BLaER1 (cell line): ENCODE measurements around the gene UMAD1.
A peak's percentile ranks its signal among the peaks of the same experiment; 100 is the strongest.

Experiments
- H3K27ac ChIP-seq: shearing (Covaris generic); formaldehyde crosslinking; 2 replicates; pipeline ENCODE4 v1.8.1; 2022
- H3K27me3 ChIP-seq: shearing (Covaris generic); formaldehyde crosslinking; 2 replicates; pipeline ENCODE4 v1.8.1; 2022
- H3K36me3 ChIP-seq: shearing (Covaris generic); formaldehyde crosslinking; 2 replicates; pipeline ENCODE4 v1.8.1; 2022
- H3K4me1 ChIP-seq: shearing (Covaris generic); formaldehyde crosslinking; 2 replicates; pipeline ENCODE4 v1.8.1; 2022
- H3K4me2 ChIP-seq: shearing (Covaris generic); formaldehyde crosslinking; 2 replicates; pipeline ENCODE4 v1.8.1; 2022
- H3K4me3 ChIP-seq: shearing (Covaris generic); formaldehyde crosslinking; 2 replicates; pipeline ENCODE4 v1.8.1; 2022
- H3K9ac ChIP-seq: shearing (Covaris generic); formaldehyde crosslinking; 2 replicates; pipeline ENCODE4 v1.8.1; 2022
- H3K9me3 ChIP-seq: shearing (Covaris generic); formaldehyde crosslinking; 2 replicates; pipeline ENCODE4 v1.8.1; 2022
- H4K20me1 ChIP-seq: shearing (Covaris generic); formaldehyde crosslinking; 2 replicates; pipeline ENCODE4 v1.8.1; 2022
- Cebpa-rat ChIP-seq: shearing (Covaris generic); IDR thresholded peaks from 2 replicates; pipeline ENCODE4 v1.8.1; 2022

UMAD1 gene

GRCh38 chr7:7640221-7641128, at the start of gene UMAD1:
UMAD1 (plus strand) TSS chr7:7640752; CDS start chr7:7673372, 32,620 bp downstream.
- peak within 1 kb of the TSS; percentile 86 for H3K9ac ChIP-seq
- peak within 1 kb of the TSS; percentile 90 for H3K4me3 ChIP-seq
- H3K4me2 ChIP-seq, result peak within 1 kb of the TSS; percentile 96
- TF ChIP-seq Cebpa-rat, result no peak
- H3K9me3 ChIP-seq, result no peaks in the 10 kb centered on the region
- H3K27me3 ChIP-seq, result no peaks in the 10 kb centered on the region
- H4K20me1 ChIP-seq, result no peaks in the 10 kb centered on the region
- peak within 1 kb of the TSS; percentile 73 for H3K27ac ChIP-seq
- H3K36me3 ChIP-seq, result peaks cover 17% of the 10 kb centered on the region
- peaks cover 29% of the 10 kb centered on the region for H3K4me1 ChIP-seq

DNA sequence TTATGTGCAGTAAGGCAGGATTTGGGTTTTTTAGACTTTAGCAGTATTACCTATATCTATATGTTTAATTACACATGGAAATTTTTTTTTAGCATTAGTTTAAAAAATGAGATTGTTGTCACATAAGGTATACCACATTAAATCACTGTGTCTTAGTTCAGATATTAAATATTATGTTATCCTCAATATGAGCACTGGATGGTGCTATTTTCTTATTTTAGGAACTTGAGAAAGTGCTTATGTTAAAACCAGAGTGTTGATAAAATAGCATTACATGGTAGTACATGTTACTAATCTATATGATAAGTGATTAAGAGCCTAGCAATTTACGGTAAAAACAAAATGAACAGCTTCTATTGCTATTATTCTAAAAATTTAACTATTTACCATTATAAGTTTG, 45.1 kb upstream of the UMAD1 start:
- no peak for TF ChIP-seq Cebpa-rat
- H3K4me3 ChIP-seq, result no peak overlapping the region
- H4K20me1 ChIP-seq, result no peaks in the 10 kb centered on the region
- H3K36me3 ChIP-seq, result peaks cover 62% of the 10 kb centered on the region
- no peak overlapping the region for H3K27ac ChIP-seq
- peaks cover 3% of the 10 kb centered on the region; the same call in 1 of the 2 replicates for H3K9me3 ChIP-seq
- H3K9ac ChIP-seq, result no peak overlapping the region
- H3K4me2 ChIP-seq, result no peak overlapping the region
- H3K27me3 ChIP-seq, result no peaks in the 10 kb centered on the region
- H3K4me1 ChIP-seq, result no peaks in the 10 kb centered on the region

GRCh38 chr7:7596176-7596575, 44.4 kb upstream of the UMAD1 start:
- Histone ChIP-seq H3K4me2 (no peak overlapping the region), H4K20me1 (no peaks in the 10 kb centered on the region), H3K4me3 (no peak overlapping the region), H3K4me1 (no peaks in the 10 kb centered on the region), H3K27me3 (no peaks in the 10 kb centered on the region), H3K36me3 (peaks cover 59% of the 10 kb centered on the region), H3K9ac (no peak overlapping the region), H3K9me3 (peaks cover 3% of the 10 kb centered on the region; the same call in 1 of the 2 replicates), H3K27ac (no peak overlapping the region)
- no peak for TF ChIP-seq Cebpa-rat

- H3K4me1 ChIP-seq, result no peaks in the 10 kb centered on the region
- no peaks in the 10 kb centered on the region for H4K20me1 ChIP-seq
- TF ChIP-seq Cebpa-rat, result no peak
- no peak overlapping the region for H3K4me2 ChIP-seq
- peaks cover 19% of the 10 kb centered on the region for H3K36me3 ChIP-seq
- H3K27me3 ChIP-seq, result no peaks in the 10 kb centered on the region
- H3K9ac ChIP-seq, result no peak overlapping the region
- no peak overlapping the region for H3K4me3 ChIP-seq
- H3K9me3 ChIP-seq, result no peaks in the 10 kb centered on the region
- H3K27ac ChIP-seq, result no peak overlapping the region
Observed at GRCh38 chr7:7607010-7607409, 33.5 kb upstream of the UMAD1 start.

DNA sequence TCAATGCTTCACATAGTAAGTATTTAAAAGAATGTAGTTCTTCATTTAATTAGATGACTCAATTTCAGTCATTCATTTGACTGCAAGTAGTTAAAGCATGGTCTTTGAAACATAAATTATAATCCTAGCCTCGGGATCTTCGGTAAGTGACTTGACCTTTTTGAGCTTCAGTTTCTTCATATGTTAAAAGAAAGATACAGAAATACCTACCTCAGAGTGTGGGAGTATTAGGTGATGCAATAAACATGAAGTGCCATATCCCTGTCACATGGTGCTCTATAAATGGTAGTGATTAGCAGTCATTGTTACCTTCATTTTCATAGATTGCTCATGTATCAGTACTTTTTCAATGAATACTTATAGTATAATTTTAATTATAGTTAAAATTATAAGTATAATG, 31.2 kb upstream of the UMAD1 start:
- no peak for TF ChIP-seq Cebpa-rat

DNA sequence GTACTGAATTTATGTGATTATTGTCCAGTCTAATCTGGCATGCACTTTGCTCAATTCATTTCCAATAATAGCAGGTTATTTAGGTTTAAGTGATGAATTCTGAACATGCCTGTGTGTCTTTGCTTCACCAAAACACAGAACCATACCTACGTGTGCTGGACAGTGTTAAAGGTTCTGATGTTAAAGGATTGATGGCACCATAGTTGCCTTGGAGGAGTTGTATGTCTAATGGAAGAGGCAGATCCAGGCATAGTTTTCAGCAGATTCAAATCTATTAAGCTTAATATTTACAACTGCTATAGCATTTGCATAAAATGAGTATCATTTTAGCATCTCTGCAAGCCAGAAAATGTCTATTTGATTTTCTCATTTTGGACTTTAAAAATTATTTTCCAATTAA, 28.0 kb upstream of the UMAD1 start:
- no peak overlapping the region for H3K4me3 ChIP-seq
- H3K9me3 ChIP-seq, result no peaks in the 10 kb centered on the region
- H3K4me2 ChIP-seq, result no peak overlapping the region
- no peak overlapping the region for H3K27ac ChIP-seq
- H3K36me3 ChIP-seq, result peaks cover 6% of the 10 kb centered on the region; the same call in 1 of the 2 replicates
- no peak for TF ChIP-seq Cebpa-rat
- no peak overlapping the region for H3K9ac ChIP-seq
- no peaks in the 10 kb centered on the region for H3K27me3 ChIP-seq
- H3K4me1 ChIP-seq, result no peaks in the 10 kb centered on the region
- no peaks in the 10 kb centered on the region for H4K20me1 ChIP-seq

More for the DNA sequence above, 31.2 kb upstream of the UMAD1 start:
- H3K27me3 ChIP-seq, result no peaks in the 10 kb centered on the region
- H4K20me1 ChIP-seq, result no peaks in the 10 kb centered on the region
- H3K36me3 ChIP-seq, result peaks cover 19% of the 10 kb centered on the region
- H3K9ac ChIP-seq, result no peak overlapping the region
- H3K4me1 ChIP-seq, result no peaks in the 10 kb centered on the region
- H3K27ac ChIP-seq, result no peak overlapping the region
- H3K4me3 ChIP-seq, result no peak overlapping the region
- H3K4me2 ChIP-seq, result no peak overlapping the region
- H3K9me3 ChIP-seq, result no peaks in the 10 kb centered on the region

GRCh38 chr7:7613210-7613609, 27.3 kb upstream of the UMAD1 start:
- no peak for TF ChIP-seq Cebpa-rat
- H3K9ac ChIP-seq, result no peak overlapping the region

DNA sequence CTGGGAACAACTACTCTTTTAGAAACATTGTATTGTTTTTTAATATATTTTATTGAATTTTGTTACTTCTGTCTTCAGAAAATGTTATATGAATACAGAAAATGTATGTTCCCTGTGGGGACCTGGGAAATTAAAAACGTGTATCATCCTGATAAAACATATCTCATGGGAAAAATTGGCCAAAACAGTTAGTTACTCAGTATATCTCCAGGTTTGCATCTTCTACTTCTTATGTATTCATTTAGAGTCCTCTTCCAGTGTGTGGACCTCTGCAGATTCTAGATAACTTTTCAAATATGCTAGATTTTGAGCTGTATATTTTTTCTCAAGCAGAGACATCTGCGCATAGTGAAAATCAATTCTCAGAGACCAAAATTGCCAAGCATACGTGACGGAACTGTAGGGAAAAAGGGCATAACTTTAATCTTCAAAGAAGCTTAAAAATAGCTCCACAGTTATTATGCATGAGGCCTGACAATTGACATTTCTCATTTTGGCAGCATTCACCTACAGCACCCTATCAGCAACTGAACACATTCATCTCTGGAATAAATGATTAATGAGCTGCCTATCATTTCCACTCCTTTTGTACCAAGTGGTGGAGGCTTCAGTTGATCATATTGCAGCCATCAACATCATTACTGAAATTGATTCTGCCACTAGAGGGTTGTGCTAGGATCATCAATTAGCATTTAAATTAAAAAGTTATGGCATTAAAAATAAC, 26.4 kb upstream of the UMAD1 start:
- H3K4me3 ChIP-seq, result no peak overlapping the region
- H4K20me1 ChIP-seq, result no peaks in the 10 kb centered on the region
- no peak overlapping the region for H3K4me2 ChIP-seq
- H3K27ac ChIP-seq, result no peak overlapping the region
- TF ChIP-seq Cebpa-rat, result no peak
- no peaks in the 10 kb centered on the region for H3K9me3 ChIP-seq
- no peaks in the 10 kb centered on the region for H3K27me3 ChIP-seq
- H3K36me3 ChIP-seq, result no peaks in the 10 kb centered on the region
- no peaks in the 10 kb centered on the region for H3K4me1 ChIP-seq
- H3K9ac ChIP-seq, result no peak overlapping the region

More at GRCh38 chr7:7613210-7613609, 27.3 kb upstream of the UMAD1 start:
- no peaks in the 10 kb centered on the region for H3K27me3 ChIP-seq
- H3K4me1 ChIP-seq, result no peaks in the 10 kb centered on the region
- H3K4me3 ChIP-seq, result no peak overlapping the region
- H3K36me3 ChIP-seq, result no peaks in the 10 kb centered on the region
- no peak overlapping the region for H3K27ac ChIP-seq
- no peaks in the 10 kb centered on the region for H4K20me1 ChIP-seq
- no peaks in the 10 kb centered on the region for H3K9me3 ChIP-seq
- H3K4me2 ChIP-seq, result no peak overlapping the region

DNA sequence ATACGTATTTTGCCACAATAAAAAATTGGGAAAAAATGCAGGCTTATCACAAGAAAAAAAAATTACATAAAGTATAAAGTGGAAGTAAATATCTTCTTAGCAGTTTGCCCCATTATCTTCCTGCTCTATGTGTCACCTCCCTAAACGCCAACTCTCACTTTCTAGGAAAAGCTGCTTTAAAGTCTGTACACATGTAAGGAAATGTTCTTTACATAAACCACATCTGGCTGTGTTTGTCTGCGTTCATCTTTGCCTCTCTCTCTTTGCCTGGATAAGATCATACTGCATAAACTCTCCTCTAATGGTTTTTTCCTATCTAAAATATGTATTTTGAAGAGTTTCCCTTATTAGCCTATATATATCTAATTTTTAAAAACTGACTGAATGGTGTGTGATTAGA, 23.0 kb upstream of the UMAD1 start:
- H4K20me1 ChIP-seq, result no peaks in the 10 kb centered on the region
- no peaks in the 10 kb centered on the region for H3K36me3 ChIP-seq
- H3K27ac ChIP-seq, result no peak overlapping the region
- H3K9ac ChIP-seq, result no peak overlapping the region
- H3K4me1 ChIP-seq, result no peaks in the 10 kb centered on the region
- no peak overlapping the region for H3K4me3 ChIP-seq
- H3K27me3 ChIP-seq, result no peaks in the 10 kb centered on the region
- H3K4me2 ChIP-seq, result no peak overlapping the region
- TF ChIP-seq Cebpa-rat, result no peak
- no peaks in the 10 kb centered on the region for H3K9me3 ChIP-seq

DNA sequence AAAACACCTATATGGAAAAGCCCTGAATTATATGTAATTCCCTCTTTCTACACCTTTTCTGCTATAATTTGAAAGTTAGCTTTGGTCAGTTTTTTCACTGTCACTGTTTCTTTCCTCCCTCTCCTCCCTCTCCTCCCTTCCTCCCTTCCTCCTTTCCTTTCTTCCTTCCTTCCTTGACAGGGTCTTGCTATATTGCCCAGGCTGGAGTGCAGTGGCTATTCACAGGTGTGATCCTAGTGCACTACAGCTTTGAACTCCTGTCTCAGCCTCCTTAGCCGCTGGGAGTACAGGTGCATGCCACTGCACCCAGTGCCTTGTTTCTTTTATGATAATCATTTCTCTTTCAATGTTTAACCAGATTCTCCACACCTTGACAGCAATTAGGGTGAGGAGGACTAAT, 22.1 kb upstream of the UMAD1 start:
- H3K27ac ChIP-seq, result no peak overlapping the region
- H3K9me3 ChIP-seq, result no peaks in the 10 kb centered on the region
- H3K4me2 ChIP-seq, result no peak overlapping the region
- no peak overlapping the region for H3K4me3 ChIP-seq
- no peak for TF ChIP-seq Cebpa-rat
- no peaks in the 10 kb centered on the region for H4K20me1 ChIP-seq
- H3K36me3 ChIP-seq, result no peaks in the 10 kb centered on the region
- H3K9ac ChIP-seq, result no peak overlapping the region
- no peaks in the 10 kb centered on the region for H3K27me3 ChIP-seq
- no peaks in the 10 kb centered on the region for H3K4me1 ChIP-seq
